Stimulated activated effector memory CD8-positive, alpha-beta T cell treated with anti-CD3 and anti-CD28 coated beads, Interleukin-12 subunit alpha, Interleukin-12 subunit beta, amount 100 ng/mL, for 72 hours (primary cell): Measurements from ENCODE around the gene SEMA5A.

Experiments used
- ATAC-seq: fragments of 150-1000 bp; cut with Tn5 transposase; 2 replicates; pipeline ENCODE4 v1.10.0; 2021
- DNase-seq, 2 donors: peaks; one replicate each; pipeline ENCODE4 v3.0.0; 2021 to 2022; ENCODE audit warnings: low spot score in 2 of 2
- H3K27ac Mint-ChIP-seq: one replicate; pipeline ENCODE4 v1.8.0; 2022; ENCODE audit warnings: mild to moderate bottlenecking, mixed read lengths
- H3K36me3 Mint-ChIP-seq: one replicate; pipeline ENCODE4 v1.8.0; 2022; ENCODE audit warnings: mild to moderate bottlenecking, mixed read lengths
- H3K4me1 Mint-ChIP-seq: one replicate; pipeline ENCODE4 v1.8.0; 2022; ENCODE audit warnings: mixed read lengths
- H3K4me3 Mint-ChIP-seq: one replicate; pipeline ENCODE4 v1.8.0; 2022; ENCODE audit warnings: mild to moderate bottlenecking, mixed read lengths
- H3K9me3 Mint-ChIP-seq: one replicate; pipeline ENCODE4 v1.8.0; 2022; ENCODE audit warnings: mixed read lengths

Gene SEMA5A

GRCh38 chr5:9453480-9454011, 92.3 kb downstream of the SEMA5A start:
- peaks cover 20% of the 10 kb centered on the region for H3K9me3 Mint-ChIP-seq
- no peak overlapping the region for H3K4me3 Mint-ChIP-seq
- ATAC-seq (no peak), DNase-seq (no peak)
- H3K36me3 Mint-ChIP-seq: no peaks in the 10 kb centered on the region
- no peak overlapping the region for H3K27ac Mint-ChIP-seq
- no peaks in the 10 kb centered on the region for H3K4me1 Mint-ChIP-seq

- Mint-ChIP-seq H3K4me1 (no peaks in the 10 kb centered on the region), H3K27ac (no peak overlapping the region), H3K4me3 (no peak overlapping the region), H3K9me3 (peaks cover 18% of the 10 kb centered on the region), H3K36me3 (no peaks in the 10 kb centered on the region)
- ATAC-seq (no peak), DNase-seq (no peak)
These were observed 93.7 kb downstream of the SEMA5A start for GRCh38 chr5:9452181-9452580.

GRCh38 chr5:9451037-9451436, 94.8 kb downstream of the SEMA5A start:
- Mint-ChIP-seq H3K36me3 (no peaks in the 10 kb centered on the region), H3K27ac (no peak overlapping the region), H3K4me1 (no peaks in the 10 kb centered on the region), H3K9me3 (peaks cover 16% of the 10 kb centered on the region), H3K4me3 (no peak overlapping the region)
- no peak for DNase-seq
- no peak for ATAC-seq

GRCh38 chr5:9447691-9448090, 98.2 kb downstream of the SEMA5A start:
- no peak for DNase-seq
- no peak for ATAC-seq
- Mint-ChIP-seq H3K4me3 (no peak overlapping the region), H3K36me3 (no peaks in the 10 kb centered on the region), H3K27ac (no peak overlapping the region), H3K9me3 (peaks cover 15% of the 10 kb centered on the region), H3K4me1 (no peaks in the 10 kb centered on the region)

GRCh38 chr5:9445826-9446388, 100.0 kb downstream of the SEMA5A start:
- H3K36me3 Mint-ChIP-seq: no peaks in the 10 kb centered on the region
- DNase-seq (no peak), ATAC-seq (no peak)
- no peaks in the 10 kb centered on the region for H3K4me1 Mint-ChIP-seq
- H3K9me3 Mint-ChIP-seq: peaks cover 22% of the 10 kb centered on the region
- H3K4me3 Mint-ChIP-seq: no peak overlapping the region
- H3K27ac Mint-ChIP-seq: no peak overlapping the region

GRCh38 chr5:9444346-9444745, 101.5 kb downstream of the SEMA5A start:
- ATAC-seq: no peak
- Mint-ChIP-seq H3K36me3 (no peaks in the 10 kb centered on the region), H3K4me3 (no peak overlapping the region), H3K27ac (no peak overlapping the region), H3K4me1 (no peaks in the 10 kb centered on the region), H3K9me3 (peaks cover 17% of the 10 kb centered on the region)
- no peak for DNase-seq

GRCh38 chr5:9441610-9442009, 104.3 kb downstream of the SEMA5A start:
- Mint-ChIP-seq H3K4me1 (no peaks in the 10 kb centered on the region), H3K36me3 (no peaks in the 10 kb centered on the region), H3K27ac (no peak overlapping the region), H3K9me3 (peaks cover 10% of the 10 kb centered on the region), H3K4me3 (no peak overlapping the region)
- DNase-seq: no peak
- no peak for ATAC-seq

- Mint-ChIP-seq H3K4me1 (no peaks in the 10 kb centered on the region), H3K36me3 (no peaks in the 10 kb centered on the region), H3K9me3 (peaks cover 10% of the 10 kb centered on the region), H3K27ac (no peak overlapping the region), H3K4me3 (no peak overlapping the region)
- ATAC-seq (no peak), DNase-seq (no peak)
These were observed 105.4 kb downstream of the SEMA5A start for GRCh38 chr5:9440517-9440916.

GRCh38 chr5:9439531-9440292, 106.2 kb downstream of the SEMA5A start:
- H3K4me1 Mint-ChIP-seq: no peaks in the 10 kb centered on the region

GRCh38 chr5:9438596-9439354, 107.1 kb downstream of the SEMA5A start:
- DNase-seq: no peak
- Mint-ChIP-seq H3K9me3 (peaks cover 10% of the 10 kb centered on the region), H3K36me3 (no peaks in the 10 kb centered on the region), H3K27ac (no peak overlapping the region), H3K4me3 (no peak overlapping the region), H3K4me1 (no peaks in the 10 kb centered on the region)
- ATAC-seq: no peak

More at GRCh38 chr5:9439531-9440292, 106.2 kb downstream of the SEMA5A start:
- DNase-seq: no peak
- Mint-ChIP-seq H3K36me3 (no peaks in the 10 kb centered on the region), H3K4me3 (no peak overlapping the region), H3K9me3 (peaks cover 10% of the 10 kb centered on the region), H3K27ac (no peak overlapping the region)
- ATAC-seq: no peak

GRCh38 chr5:9437741-9438240, 108.1 kb downstream of the SEMA5A start:
- ATAC-seq: no peak
- no peaks in the 10 kb centered on the region for H3K4me1 Mint-ChIP-seq
- H3K27ac Mint-ChIP-seq: no peak overlapping the region
- H3K36me3 Mint-ChIP-seq: no peaks in the 10 kb centered on the region
- DNase-seq: no peak
- H3K4me3 Mint-ChIP-seq: no peak overlapping the region
- peaks cover 7% of the 10 kb centered on the region for H3K9me3 Mint-ChIP-seq

GRCh38 chr5:9431496-9432258, 114.2 kb downstream of the SEMA5A start:
- H3K36me3 Mint-ChIP-seq: no peaks in the 10 kb centered on the region
- no peak for DNase-seq
- no peak overlapping the region for H3K27ac Mint-ChIP-seq
- H3K9me3 Mint-ChIP-seq: no peaks in the 10 kb centered on the region
- H3K4me3 Mint-ChIP-seq: no peak overlapping the region
- no peak for ATAC-seq
- no peaks in the 10 kb centered on the region for H3K4me1 Mint-ChIP-seq

GRCh38 chr5:9431151-9431495, 114.8 kb downstream of the SEMA5A start:
- ATAC-seq (no peak), DNase-seq (no peak)
- Mint-ChIP-seq H3K36me3 (no peaks in the 10 kb centered on the region), H3K9me3 (no peaks in the 10 kb centered on the region), H3K27ac (no peak overlapping the region), H3K4me1 (no peaks in the 10 kb centered on the region), H3K4me3 (no peak overlapping the region)

- Mint-ChIP-seq H3K27ac (no peak overlapping the region), H3K36me3 (no peaks in the 10 kb centered on the region), H3K4me1 (no peaks in the 10 kb centered on the region), H3K4me3 (no peak overlapping the region), H3K9me3 (no peaks in the 10 kb centered on the region)
- ATAC-seq (no peak), DNase-seq (no peak)
These were observed 115.6 kb downstream of the SEMA5A start for GRCh38 chr5:9430306-9430705.

GRCh38 chr5:9429691-9430215, 116.1 kb downstream of the SEMA5A start:
- H3K36me3 Mint-ChIP-seq: no peaks in the 10 kb centered on the region
- DNase-seq (no peak), ATAC-seq (no peak)
- no peak overlapping the region for H3K27ac Mint-ChIP-seq
- no peaks in the 10 kb centered on the region for H3K4me1 Mint-ChIP-seq
- peaks cover 1% of the 10 kb centered on the region for H3K9me3 Mint-ChIP-seq
- H3K4me3 Mint-ChIP-seq: no peak overlapping the region
